H54 (cell line): ENCODE data around the gene GYPA.
"Not testable (repeated sequence)": the region's sequence is repeated elsewhere in the genome, so short reads cannot be mapped to it uniquely, and the experiment has no call there.

Source experiments
- DNase-seq: peaks from one replicate; pipeline ENCODE4 v3.0.0; 2011; ENCODE audit warnings: low spot score, mixed read lengths; ENCODE audit not compliant: insufficient read length
- FAIRE-seq: peaks from 3 replicates; lab custom pipeline; 2011; peaks lifted over from hg19 to GRCh38; lab: Jason Lieb, UNC
- POLR2A ChIP-seq: IDR thresholded peaks from 2 replicates; pipeline ENCODE4 v1.6.1; 2011; ENCODE audit warnings: low read depth, mild to moderate bottlenecking, low read length

Gene GYPA

DNA sequence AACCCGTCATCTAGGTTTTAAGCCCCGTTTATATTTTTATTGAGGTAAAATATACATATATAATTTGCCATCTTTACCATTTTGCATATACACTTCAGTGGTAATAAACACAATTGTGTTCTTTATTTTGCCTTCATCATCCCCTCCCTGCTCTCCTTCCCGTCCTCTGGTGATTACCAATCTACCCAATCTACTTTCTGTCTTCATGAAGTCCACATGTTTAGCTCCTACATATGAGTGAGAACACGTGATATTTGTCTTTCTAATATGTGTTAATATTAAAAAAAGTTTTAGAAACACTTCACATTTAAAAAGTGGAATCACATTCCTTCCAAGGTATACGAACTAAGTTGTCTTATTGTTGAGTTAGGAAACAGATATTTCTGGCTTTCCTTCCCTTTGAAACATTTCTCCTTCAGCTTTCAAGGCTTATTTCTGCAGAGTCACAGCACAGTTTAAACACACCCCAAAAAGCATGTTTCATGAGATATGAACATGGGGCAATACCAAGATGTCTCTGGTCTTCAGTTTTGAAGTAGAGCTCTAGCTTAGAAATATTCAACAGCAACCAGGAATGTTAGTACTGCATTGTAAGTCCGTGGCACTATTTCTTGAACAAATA, 35.9 kb downstream of the GYPA start:
- DNase-seq (no peak), FAIRE-seq (no peak)
- no peak for TF ChIP-seq POLR2A

GRCh38 chr4:144097776-144098175, 42.7 kb downstream of the GYPA start:
- not testable (repeated sequence) for DNase-seq, FAIRE-seq

- not testable (repeated sequence) for DNase-seq, FAIRE-seq
Measured at GRCh38 chr4:144093995-144094394, 46.5 kb downstream of the GYPA start.

GRCh38 chr4:144091181-144091580, 49.3 kb downstream of the GYPA start:
- not testable (repeated sequence) for FAIRE-seq

GRCh38 chr4:144090744-144091143, 49.8 kb downstream of the GYPA start:
- no peak for DNase-seq
- no peak for FAIRE-seq
- TF ChIP-seq POLR2A, result no peak

More at GRCh38 chr4:144091181-144091580, 49.3 kb downstream of the GYPA start:
- DNase-seq, result not testable (repeated sequence)

- FAIRE-seq, DNase-seq: not testable (repeated sequence)
Measured at GRCh38 chr4:144082053-144082452, 58.5 kb downstream of the GYPA start.

- not testable (repeated sequence) for DNase-seq, FAIRE-seq
Measured at GRCh38 chr4:144080135-144080534, 60.4 kb downstream of the GYPA start.

- not testable (repeated sequence) for DNase-seq, FAIRE-seq
Measured at GRCh38 chr4:144078746-144079145, 61.8 kb downstream of the GYPA start.

DNA sequence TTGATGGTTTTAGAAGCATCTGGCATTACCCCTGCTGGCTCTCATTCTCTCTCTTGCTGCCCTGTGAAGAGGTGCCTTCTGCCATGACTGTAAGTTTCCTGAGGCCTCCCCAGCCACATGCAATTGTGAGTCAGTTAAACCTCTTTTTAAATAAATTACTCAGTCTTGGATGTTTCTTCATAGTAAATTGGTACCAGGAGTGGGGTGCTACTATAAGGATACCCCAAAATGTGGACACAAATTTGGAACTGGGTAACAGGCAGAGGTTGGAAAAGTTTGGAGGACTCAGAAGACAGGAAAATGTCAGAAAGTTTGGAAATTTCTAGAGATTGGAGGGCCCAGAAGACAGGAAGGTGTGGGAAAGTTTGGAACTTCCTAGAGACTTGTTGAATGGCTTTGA, 79.0 kb downstream of the GYPA start:
- FAIRE-seq, result not testable (repeated sequence)

GRCh38 chr4:144060234-144060859, 80.2 kb downstream of the GYPA start:
- FAIRE-seq, result not testable (repeated sequence)

More for the DNA sequence above, 79.0 kb downstream of the GYPA start:
- not testable (repeated sequence) for DNase-seq

More at GRCh38 chr4:144060234-144060859, 80.2 kb downstream of the GYPA start:
- not testable (repeated sequence) for DNase-seq
